ENCODE results near the gene ABCG8.

GRCh38 chr2:43897492-43897891, 58.7 kb downstream of the ABCG8 start:
- TF ChIP-seq CTCF (IDR thresholded peaks at IDR 0.05) = no peak
- TF ChIP-seq EZH2 (IDR thresholded peaks at IDR 0.05; ENCODE audit: borderline replicate concordance, insufficient read depth, low read depth, low read length, poor library complexity, severe bottlenecking) = no peak

All from B cell (primary cell).